Nephron progenitor cell (in vitro differentiated cells): ENCODE measurements around the gene MAFG.
A peak's percentile ranks its signal among the peaks of the same experiment; 100 is the strongest.

Source experiments
- DNase-seq: peaks from one replicate; pipeline ENCODE4 v3.0.0; 2021
- H3K27ac Mint-ChIP-seq: 2 replicates; pipeline ENCODE4 v1.8.0; 2021; ENCODE audit warnings: mild to moderate bottlenecking, moderate library complexity, mixed read lengths
- H3K27me3 Mint-ChIP-seq: 2 replicates; pipeline ENCODE4 v1.8.0; 2021; ENCODE audit warnings: mild to moderate bottlenecking, low read depth, mixed read lengths; ENCODE audit not compliant: poor library complexity
- H3K36me3 Mint-ChIP-seq: 2 replicates; pipeline ENCODE4 v1.8.0; 2021; ENCODE audit warnings: low read depth, mixed read lengths
- H3K4me1 Mint-ChIP-seq: 2 replicates; pipeline ENCODE4 v1.8.0; 2021; ENCODE audit warnings: mixed read lengths
- H3K4me3 Mint-ChIP-seq: 2 replicates; pipeline ENCODE4 v1.8.0; 2021; ENCODE audit warnings: mild to moderate bottlenecking, moderate library complexity, mixed read lengths
- H3K9me3 Mint-ChIP-seq: 2 replicates; pipeline ENCODE4 v1.8.0; 2021; ENCODE audit warnings: mild to moderate bottlenecking, moderate library complexity, mixed read lengths
- CTCF ChIP-seq: fragments of 200-600 bp; sonication (generic); IDR thresholded peaks from 2 replicates; pipeline ENCODE4 v1.5.0; 2021; ENCODE audit warnings: antibody characterized with exemption

MAFG gene

GRCh38 chr17:81870131-81870980 is 57.2 kb downstream of the MAFG start:
- Mint-ChIP-seq H3K27ac (peak overlapping the region; percentile 84), H3K9me3 (no peaks in the 10 kb centered on the region), H3K27me3 (no peaks in the 10 kb centered on the region), H3K4me3 (peak overlapping the region; percentile 85), H3K36me3 (no peaks in the 10 kb centered on the region), H3K4me1 (peaks cover 61% of the 10 kb centered on the region)
- peak; percentile 41 for DNase-seq
- no peak for TF ChIP-seq CTCF

- Mint-ChIP-seq H3K27me3 (no peaks in the 10 kb centered on the region), H3K4me1 (peaks cover 61% of the 10 kb centered on the region), H3K27ac (peak overlapping the region; percentile 87), H3K9me3 (no peaks in the 10 kb centered on the region), H3K36me3 (no peaks in the 10 kb centered on the region), H3K4me3 (peak overlapping the region; percentile 85)
- peak; percentile 84 for DNase-seq
- TF ChIP-seq CTCF = peak; percentile 97
These were observed 58.1 kb downstream of the MAFG start for GRCh38 chr17:81869221-81870130.

GRCh38 chr17:81868674-81869220 is 58.8 kb downstream of the MAFG start:
- Mint-ChIP-seq H3K9me3 (no peaks in the 10 kb centered on the region), H3K4me1 (peaks cover 62% of the 10 kb centered on the region), H3K27me3 (no peaks in the 10 kb centered on the region), H3K27ac (peak overlapping the region; percentile 87), H3K4me3 (peak overlapping the region; percentile 85), H3K36me3 (peaks cover under 1% of the 10 kb centered on the region)
- TF ChIP-seq CTCF = no peak
- DNase-seq = no peak
